GM21825 (cell line): ENCODE data around the gene SND1.

Source experiments
- ATAC-seq: cut with Tn5 transposase; IDR thresholded peaks from one replicate; pipeline ENCODE4 v1.9.1; 2021; ENCODE audit warnings: mild to moderate bottlenecking, moderate library complexity; ENCODE audit not compliant: unreplicated experiment

Gene SND1

DNA sequence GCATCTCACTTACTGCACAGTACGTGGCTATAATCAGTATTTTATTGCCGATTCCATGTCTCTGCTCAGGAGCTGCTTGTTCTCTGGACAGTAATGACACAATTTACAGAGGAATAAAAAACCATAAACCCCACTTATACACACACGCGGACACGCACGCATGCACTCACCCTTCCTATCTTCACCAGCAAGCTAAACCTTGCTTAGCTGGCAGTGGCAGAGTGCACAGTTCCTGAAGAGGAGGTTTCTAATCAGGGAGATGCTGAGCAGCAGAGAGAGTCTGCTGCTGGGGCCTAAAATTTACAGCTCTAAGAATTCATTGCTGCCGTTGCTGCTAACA, 66.3 kb downstream of the SND1 start:
- ATAC-seq: no peak

DNA sequence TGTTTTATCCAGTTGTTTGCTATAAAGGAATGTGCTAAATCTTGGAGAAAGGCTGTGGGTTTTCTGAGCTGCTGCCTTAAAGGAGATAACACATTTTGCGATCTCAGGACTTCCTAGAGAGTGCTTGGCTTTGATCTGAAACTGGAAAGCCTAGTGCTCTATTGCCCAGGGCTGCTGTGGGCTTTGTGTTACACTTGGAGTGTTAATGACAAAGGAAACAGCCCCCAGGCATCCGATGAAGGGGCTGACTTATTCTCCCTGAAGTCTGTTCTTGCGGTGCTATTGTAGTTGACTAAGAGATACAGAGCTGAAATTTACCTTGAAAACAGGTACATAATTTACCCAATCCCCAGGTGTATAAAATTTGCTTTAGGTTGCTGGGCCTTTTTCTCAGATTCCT, 74.5 kb downstream of the SND1 start:
- no peak for ATAC-seq

DNA sequence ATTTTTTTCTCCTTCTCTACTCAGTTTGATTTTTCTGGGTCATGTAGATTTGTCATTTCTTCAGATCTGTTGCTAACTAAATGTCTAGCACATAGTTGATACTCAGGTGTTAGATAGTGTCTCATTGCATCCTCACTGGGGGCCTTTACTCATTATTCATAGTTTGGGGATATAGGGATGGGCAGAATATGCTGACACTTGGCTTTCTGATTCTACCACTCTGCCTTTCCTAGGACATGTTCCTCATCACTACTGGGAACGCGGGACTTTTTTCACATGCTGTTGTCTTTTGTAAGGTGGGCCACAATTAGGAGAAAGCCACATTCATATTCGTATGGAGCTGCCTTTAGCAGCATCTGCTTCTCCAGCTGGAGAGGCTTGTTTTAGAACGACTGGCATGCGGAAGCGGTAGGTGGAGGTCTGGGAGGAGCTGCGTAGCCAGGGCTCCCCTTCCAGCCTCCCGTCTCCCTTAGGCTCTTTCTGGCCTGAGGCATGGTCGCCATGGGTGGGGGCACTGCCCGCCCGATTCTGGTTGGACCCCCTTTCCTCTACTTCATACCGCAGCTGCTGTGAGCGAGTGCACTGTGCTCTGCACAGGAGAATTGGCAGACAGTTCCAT, 78.8 kb downstream of the SND1 start:
- ATAC-seq: no peak

DNA sequence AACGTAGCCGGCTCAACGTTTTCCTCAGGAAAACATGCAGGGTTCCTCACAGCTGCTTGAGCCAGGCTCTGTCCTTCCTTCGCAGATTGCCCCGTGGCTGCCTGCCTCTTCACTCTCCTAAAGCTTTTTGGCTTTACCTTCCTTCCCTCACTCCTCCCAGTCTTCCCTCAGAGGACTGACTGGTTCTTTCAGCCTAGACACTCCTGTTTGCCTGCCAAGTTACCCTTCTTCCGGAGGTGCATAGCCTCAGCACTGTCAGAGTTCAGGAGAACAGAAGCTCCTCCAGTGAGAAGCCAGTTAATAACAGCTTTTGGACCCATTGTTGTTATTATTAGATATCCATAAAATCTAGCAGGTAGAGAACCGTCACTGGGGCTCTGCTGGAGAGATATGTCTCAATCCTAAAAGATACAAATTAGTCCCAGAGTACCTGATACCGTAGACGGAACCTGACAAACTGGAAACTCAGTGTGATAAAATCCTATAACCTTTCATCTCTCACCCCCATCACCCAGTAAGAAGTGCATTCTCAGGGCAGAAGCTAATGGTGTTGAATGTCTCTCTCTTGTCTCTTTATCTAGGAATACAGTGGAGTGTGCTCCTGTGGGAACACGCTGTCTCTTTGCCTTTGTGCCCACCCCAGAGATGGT, 79.6 kb downstream of the SND1 start:
- no peak for ATAC-seq

DNA sequence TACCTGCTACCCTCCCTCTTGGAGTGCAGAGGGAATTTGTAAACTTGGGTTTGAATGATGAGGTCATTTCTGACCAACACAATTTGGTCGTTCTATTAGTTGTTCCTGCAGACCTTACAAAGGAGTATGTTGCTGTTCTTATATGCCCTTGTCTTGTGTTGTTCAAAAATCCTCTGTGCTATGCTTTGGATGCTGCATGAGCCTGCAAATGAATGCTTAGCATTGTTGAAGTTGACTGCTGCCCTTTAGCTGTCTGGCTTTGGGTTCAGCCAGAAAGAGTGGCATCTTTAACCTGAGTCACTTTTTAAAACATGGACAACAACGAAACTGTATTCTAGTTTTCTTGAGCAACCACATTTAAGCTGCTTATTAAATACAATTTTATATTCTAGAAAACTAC, 80.3 kb downstream of the SND1 start:
- no peak for ATAC-seq

DNA sequence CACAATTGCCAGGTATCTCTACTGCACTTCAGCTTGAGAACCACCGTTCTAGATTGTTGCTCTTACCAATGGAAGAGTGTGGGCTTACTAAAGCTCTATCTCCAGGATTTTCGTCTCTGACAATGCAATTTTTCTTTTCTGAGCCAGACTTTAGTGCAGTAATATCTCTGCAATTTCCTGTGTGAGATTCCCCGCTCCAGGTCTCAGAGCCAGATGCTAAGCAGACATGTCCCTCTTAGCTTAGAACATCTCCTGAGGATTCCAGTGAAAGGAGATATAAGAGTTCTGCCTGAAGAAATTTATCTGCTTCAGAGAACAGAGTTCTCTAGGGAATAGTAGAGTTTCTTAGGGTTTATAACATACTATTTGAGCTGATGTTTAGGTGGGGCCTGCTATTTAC, 82.0 kb downstream of the SND1 start:
- ATAC-seq: no peak

DNA sequence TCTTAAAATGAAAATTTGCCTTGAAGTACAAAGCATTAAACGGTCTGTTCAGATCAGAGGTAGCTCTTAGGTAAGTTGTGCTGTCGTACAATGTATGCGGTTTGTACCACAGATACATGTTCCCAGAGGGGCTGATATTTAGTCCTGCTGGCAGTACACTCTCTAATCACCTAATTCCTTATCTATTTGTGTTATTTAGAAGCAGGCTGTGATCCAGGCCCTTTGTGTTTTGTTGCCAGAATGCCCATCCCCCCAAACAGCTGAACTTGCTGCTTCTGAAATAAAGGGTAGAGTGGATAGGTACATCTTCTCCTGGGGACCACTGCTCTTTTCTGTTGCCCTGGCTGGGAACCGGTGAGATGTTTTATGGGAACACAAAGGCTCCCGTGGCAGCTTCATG, 84.5 kb downstream of the SND1 start:
- no peak for ATAC-seq

DNA sequence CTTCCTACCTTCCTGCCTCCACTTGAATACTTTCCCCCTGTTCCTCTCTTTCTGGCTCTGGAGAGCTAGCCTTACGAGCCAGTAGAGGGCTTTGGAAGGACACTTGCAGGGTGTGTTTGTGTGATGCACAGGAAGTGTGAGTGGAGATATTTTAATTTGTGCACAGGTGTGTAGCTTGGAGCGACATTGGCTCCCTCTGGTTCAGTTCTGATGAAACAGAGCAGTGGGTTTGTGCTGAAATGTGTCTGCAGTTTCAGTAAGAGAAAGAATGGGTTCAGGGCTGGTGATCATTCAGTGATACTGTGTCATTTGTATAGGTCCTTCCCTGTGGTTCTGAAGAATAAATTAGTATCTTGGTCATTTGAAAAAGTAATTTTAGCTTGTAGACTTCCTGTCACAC, 86.9 kb downstream of the SND1 start:
- ATAC-seq: no peak

DNA sequence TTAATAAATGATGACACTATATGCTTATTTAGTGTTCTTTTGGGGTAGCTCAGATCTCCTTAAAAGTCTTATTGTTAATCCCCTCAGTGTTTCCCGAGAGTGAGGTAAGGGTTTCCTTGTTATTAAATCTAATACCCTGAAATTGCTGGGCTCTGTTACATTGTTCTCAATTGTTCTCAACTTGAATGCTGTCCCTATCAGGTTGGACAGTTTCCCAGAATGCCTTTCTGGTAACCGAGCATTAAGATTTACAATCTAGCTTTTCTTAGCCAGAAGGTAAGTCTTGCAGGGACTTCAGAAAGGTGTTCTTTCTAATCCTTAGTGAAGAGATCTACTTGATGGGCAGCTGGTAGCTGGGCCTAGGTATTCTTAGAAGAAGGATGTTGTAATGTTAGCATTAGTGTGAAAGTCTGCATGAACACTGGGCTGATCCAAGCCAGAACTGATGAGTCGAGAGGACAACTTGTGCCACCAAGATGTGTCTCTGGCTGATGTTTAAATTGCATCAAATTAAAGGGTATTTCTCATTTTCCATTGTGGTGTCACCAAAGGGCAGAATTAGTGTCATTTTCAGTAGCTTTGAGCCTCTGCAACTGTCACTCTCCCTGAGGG, 89.9 kb downstream of the SND1 start:
- ATAC-seq: no peak

DNA sequence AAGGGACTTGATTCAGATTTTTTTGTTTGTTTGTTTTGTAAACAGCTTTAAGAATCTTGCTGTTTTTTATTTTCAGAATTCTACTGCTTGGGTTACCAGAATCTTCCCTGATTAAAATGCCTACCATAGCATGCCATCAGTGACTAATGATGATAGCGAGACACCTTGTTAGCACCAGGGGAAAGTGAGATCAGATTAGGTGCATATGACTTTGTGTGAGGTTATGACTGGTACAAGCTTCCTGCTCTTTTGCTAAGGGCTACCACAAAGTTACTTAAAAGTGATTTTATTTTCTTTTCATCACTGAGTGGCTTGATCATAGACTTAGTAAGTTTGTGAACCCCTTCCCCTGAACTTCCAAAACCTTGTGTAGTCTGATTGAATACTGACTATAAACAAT, 93.5 kb downstream of the SND1 start:
- ATAC-seq: no peak

DNA sequence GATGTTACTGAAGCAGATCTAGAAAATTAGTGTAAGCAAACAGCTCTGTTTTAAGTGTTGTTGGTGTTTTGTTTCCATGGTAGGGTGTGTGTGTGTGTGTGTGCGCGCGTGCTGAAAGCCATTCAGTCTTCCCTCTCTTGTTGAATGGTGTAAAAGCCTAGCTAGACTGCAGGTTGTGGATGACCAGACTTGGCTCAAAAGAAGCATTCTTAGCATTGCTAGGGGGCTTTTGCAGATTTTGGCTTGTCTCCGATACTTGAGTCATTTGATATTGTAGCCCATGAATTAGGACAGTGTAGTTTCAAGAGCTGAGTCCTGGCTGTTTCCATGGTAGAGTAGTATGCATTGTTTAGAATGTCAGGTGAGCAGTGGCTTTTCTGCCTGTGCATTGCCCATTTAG, 99.1 kb downstream of the SND1 start:
- ATAC-seq: no peak

DNA sequence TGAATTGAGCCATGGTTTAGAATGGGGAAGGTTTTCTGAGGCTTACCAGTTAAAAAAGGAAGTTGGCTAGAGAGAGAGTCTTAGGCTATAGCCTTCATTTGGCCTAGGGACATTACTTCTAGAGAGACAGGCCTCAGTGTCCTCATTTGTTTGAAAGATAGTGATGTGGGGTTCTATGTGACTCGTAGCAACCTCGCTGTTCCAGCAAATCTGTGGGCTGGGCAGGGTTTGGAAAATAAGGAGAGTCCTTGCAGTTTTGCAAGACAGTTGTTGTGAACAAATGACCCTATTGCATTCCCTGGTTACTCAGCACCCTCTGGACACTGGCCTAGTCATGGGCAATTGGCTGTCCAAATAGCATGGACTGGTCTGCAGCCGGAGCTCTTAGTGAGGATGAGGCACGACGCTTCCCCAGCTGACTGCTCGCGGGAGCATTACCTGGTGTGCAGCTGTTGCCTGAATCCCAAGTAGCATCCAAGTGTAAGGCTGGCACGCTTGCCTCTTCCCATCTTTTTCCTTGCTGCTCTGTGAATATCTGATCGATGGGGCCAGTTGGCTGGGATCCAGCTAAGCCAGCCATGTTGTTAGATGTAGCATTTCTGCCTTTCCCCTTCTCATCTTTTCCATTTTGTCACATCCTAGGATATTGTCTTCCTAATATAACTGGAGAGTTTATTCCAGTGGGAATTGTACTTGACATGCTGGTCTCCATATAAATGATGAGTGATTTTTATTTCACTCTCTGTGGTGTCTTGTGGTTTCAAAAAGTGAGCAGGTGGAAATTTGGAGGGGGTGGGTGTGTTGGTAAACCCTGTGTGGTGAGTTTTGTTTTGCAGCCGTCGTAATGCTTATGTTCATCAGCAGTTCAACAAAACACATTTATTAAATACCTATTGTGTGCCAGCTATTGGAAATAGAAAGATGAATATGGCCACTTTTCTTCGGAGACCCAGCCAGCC, 99.8 kb downstream of the SND1 start:
- no peak for ATAC-seq

DNA sequence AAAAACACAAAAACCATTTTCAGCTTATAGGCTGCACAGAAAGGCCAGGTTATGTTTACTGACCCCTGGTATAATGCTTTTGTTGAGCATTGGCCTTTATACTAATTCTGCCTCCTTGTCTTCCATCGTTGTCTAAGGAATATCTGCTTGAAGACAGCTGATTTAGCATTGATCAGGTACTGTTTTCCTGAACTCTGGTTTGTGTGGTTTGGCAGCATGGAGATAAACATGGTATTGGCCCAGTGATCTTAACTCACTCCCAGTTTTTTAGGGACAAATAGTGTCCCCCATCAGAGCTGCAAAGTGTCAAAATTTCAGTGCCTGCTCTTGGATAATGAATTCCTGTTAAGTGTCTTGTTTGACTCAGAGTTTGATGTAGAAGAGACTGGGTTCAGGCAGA, 100.8 kb downstream of the SND1 start:
- ATAC-seq: no peak

DNA sequence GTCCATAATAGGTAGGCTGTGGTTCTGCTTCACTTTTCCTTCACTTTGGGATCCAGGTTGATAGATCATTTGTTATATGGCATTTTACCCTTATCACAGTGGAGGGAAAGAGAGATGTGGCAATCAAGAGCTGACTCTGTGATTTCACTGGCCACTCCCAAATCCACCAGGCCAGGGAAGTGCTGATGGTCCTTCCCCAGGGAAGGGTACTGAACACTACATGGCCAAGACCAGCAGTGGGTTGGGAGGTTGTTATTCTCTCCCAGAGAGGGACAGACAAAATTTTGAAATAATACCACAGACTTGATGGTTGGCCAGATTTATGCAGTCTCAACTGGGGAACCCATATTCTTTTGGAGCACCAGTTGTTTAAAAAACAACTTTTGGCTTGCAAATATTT, 102.5 kb downstream of the SND1 start:
- ATAC-seq: no peak

DNA sequence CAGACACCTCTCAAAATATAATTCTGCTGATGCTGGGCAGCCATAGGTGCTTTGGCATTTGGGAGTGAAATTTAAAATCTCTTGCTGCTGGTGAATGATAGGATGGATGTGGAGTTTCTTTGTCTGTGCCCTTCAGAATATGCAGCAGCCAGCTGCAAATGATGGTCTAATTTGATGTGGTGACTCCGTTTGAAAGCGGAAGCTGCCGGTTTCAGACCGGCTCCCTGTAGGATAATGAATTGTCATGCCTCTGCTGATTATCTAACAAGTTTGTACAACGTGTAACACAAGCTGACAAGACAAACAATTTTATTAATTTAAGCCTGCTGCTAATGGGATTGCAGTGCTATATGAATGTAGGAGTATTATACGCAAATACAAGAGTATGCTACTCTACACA, 103.5 kb downstream of the SND1 start:
- ATAC-seq: no peak

DNA sequence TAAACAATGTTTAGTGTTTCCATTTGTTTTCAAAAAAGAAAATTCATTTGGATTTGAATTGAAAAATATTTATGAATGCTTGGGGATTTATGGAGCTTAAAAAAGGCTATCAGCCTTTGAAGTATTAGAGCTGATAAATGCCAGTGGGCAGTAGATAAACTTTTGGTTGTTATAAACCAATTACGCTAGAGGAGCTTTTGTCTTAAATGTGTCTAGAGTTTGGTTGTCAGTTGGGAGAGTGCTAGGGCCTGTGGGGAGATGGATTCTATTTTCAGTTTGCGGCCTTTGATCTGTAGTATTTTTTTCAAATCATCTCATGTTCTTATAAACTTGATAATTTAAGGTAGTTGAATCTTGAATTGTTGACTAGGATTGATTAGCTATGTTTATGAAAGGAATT, 104.0 kb downstream of the SND1 start:
- ATAC-seq: no peak

DNA sequence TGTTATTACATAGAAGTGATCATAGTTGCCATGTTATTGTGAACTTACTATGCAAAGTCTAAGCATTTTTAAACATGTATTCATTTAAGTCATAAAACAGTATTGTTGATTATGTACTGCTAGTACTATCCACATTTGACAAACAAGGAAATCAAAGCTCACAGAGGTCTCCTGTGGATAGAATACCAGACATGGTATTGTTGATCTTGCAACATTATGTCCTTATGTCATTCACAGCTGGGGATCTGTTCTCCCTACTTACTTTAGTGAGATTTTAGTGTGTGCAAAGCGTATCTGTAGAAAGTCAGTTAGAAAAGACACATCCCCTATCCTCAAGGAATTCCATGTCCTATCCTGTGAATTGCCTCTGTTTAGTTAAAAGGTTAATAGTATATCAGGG, 106.1 kb downstream of the SND1 start:
- no peak for ATAC-seq

DNA sequence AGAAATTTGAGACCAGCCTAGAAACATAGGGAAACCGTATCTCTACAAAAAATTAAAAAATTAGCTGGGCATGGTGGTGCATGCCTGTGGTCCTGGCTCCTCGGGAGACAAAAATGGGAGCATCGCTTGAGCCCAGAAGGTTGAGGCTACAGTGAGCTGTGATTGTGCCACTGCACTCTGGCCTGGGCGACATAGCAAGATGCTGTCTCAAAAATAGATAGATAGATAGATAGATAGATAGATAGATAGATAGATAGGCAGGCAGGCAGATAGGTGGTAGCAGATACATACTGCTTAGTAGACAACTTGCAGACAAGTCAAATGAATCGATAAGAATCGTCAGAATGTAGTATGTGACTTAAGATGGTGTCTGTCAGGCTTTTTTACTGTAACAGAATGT, 106.9 kb downstream of the SND1 start:
- no peak for ATAC-seq

DNA sequence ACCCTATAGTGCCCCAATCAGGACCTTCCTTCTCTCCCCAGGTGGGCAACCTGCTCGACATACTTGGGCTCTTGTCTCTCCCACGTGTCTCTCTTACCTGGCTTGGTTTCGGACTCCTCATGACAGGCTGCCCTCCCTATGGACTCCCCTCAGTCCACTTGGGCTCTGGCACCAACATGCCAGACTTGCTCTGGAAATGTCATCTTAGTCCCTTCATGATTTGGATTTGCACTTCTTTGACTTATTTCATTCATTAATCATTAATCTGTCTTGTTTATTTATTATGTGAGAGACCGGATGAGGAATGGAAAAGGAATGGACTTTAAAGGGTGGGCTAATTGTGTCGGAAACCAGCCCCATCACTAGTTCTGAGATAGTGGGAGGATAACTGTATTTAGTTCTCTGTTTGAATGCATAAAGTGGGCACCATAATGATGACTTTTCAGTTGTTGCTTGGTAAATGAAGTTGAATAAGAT, 108.0 kb downstream of the SND1 start:
- ATAC-seq: no peak

DNA sequence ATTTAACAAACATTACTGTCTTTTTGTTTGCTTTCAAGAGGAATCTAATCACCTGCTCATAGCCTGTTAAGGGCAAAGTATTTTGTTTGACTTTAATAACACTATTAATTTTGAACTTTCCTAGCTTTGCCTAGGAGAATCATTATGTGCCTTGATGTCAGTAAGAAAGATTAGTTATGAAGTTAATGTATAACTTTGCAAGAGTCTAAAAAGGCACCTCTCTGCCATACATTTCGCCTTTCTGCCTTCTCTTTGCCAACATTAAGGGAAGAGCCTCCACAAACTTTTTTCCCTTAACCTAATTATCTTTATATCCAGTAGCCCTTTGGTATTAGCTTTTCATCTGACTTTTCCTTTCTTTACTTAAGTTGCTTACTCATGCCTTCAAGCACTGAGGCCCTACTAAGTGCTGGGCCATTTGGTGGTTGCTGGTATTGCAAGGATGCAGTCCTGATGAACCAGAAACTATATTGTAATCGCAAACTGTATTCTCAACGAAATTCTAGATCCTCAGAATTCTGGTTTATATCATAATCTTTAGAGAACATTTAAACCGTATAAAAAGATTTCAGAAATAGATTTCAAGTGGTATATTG, 108.5 kb downstream of the SND1 start:
- ATAC-seq: no peak

DNA sequence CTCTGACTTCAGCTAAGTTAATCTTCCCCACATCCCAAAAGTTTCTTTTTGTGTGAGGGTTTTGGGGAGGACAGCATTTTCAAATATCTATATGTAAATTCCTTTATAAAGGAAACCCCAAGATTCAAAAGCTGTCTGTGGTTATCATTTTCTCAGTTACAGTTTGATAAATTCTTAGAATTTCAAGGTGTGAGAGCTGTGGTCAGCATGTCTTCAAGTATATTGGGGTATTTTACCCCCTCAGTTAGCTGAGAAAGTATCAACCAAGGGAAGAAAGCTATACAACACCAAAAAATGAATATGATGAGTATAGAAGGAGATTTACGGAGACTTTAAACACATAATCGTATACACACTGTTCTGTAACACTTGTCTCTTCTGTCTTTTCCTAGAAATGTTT, 109.2 kb downstream of the SND1 start:
- no peak for ATAC-seq
